Mucosa of stomach (tissue), 1 donor: ENCODE data around the gene TOX3.

Experiments
- H3K27me3 ChIP-seq: one replicate; pipeline ENCODE4 v1.7.0; 2013; ENCODE audit warnings: mild to moderate bottlenecking, low read length; ENCODE audit not compliant: control insufficient read depth, insufficient read depth
- H3K36me3 ChIP-seq: one replicate; pipeline ENCODE4 v1.7.0; 2013; ENCODE audit warnings: low read length; ENCODE audit not compliant: control insufficient read depth, insufficient read depth
- H3K4me1 ChIP-seq: one replicate; pipeline ENCODE4 v1.7.0; 2013; ENCODE audit warnings: mild to moderate bottlenecking, low read length; ENCODE audit not compliant: control insufficient read depth, insufficient read depth
- H3K4me3 ChIP-seq: one replicate; pipeline ENCODE4 v1.7.0; 2013; ENCODE audit warnings: low read length
- H3K9ac ChIP-seq: one replicate; pipeline ENCODE4 v1.7.0; 2013; ENCODE audit warnings: mild to moderate bottlenecking, low read length, moderate library complexity
- H3K9me3 ChIP-seq: one replicate; pipeline ENCODE4 v1.7.0; 2013; ENCODE audit warnings: mild to moderate bottlenecking, low read length, moderate library complexity; ENCODE audit not compliant: control insufficient read depth
- donor health status: Pancreatic carcinoma.

Gene TOX3

GRCh38 chr16:52547004-52547833, at the start of gene TOX3:
TSS of gene TOX3 (minus strand) at chr16:52547143. CDS start at chr16:52546723, 420 bp downstream.
- Histone ChIP-seq H3K4me3 (peak within 1 kb of the TSS; percentile 51), H3K9me3 (no peaks in the 10 kb centered on the region), H3K4me1 (peaks cover 14% of the 10 kb centered on the region), H3K9ac (peak within 1 kb of the TSS; percentile 90), H3K36me3 (no peaks in the 10 kb centered on the region), H3K27me3 (peaks cover 5% of the 10 kb centered on the region)

GRCh38 chr16:52592778-52593177, 45.8 kb upstream of the TOX3 start:
- Histone ChIP-seq H3K27me3 (no peaks in the 10 kb centered on the region), H3K9ac (no peak overlapping the region), H3K4me3 (no peak overlapping the region), H3K36me3 (no peaks in the 10 kb centered on the region), H3K9me3 (no peaks in the 10 kb centered on the region), H3K4me1 (peaks cover 2% of the 10 kb centered on the region)

- Histone ChIP-seq H3K27me3 (no peaks in the 10 kb centered on the region), H3K36me3 (no peaks in the 10 kb centered on the region), H3K4me3 (no peak overlapping the region), H3K4me1 (no peaks in the 10 kb centered on the region), H3K9me3 (no peaks in the 10 kb centered on the region), H3K9ac (no peak overlapping the region)
Observed at GRCh38 chr16:52591934-52592592, 45.1 kb upstream of the TOX3 start.

GRCh38 chr16:52591471-52591870, 44.5 kb upstream of the TOX3 start:
- no peak overlapping the region for H3K4me3 ChIP-seq
- no peak overlapping the region for H3K9ac ChIP-seq
- no peaks in the 10 kb centered on the region for H3K36me3 ChIP-seq
- no peaks in the 10 kb centered on the region for H3K9me3 ChIP-seq
- no peaks in the 10 kb centered on the region for H3K4me1 ChIP-seq
- H3K27me3 ChIP-seq = no peaks in the 10 kb centered on the region

GRCh38 chr16:52586159-52586558, 39.2 kb upstream of the TOX3 start:
- Histone ChIP-seq H3K4me3 (no peak overlapping the region), H3K9me3 (no peaks in the 10 kb centered on the region), H3K27me3 (no peaks in the 10 kb centered on the region), H3K9ac (no peak overlapping the region), H3K36me3 (no peaks in the 10 kb centered on the region), H3K4me1 (no peaks in the 10 kb centered on the region)

GRCh38 chr16:52584354-52585320, 37.7 kb upstream of the TOX3 start:
- Histone ChIP-seq H3K4me1 (peaks cover 6% of the 10 kb centered on the region), H3K4me3 (no peak overlapping the region), H3K9me3 (no peaks in the 10 kb centered on the region), H3K9ac (no peak overlapping the region), H3K27me3 (no peaks in the 10 kb centered on the region), H3K36me3 (no peaks in the 10 kb centered on the region)

GRCh38 chr16:52581530-52581929, 34.6 kb upstream of the TOX3 start:
- H3K4me3 ChIP-seq = no peak overlapping the region
- no peaks in the 10 kb centered on the region for H3K9me3 ChIP-seq
- H3K27me3 ChIP-seq = no peaks in the 10 kb centered on the region
- H3K9ac ChIP-seq = no peak overlapping the region
- no peaks in the 10 kb centered on the region for H3K36me3 ChIP-seq
- peaks cover 34% of the 10 kb centered on the region for H3K4me1 ChIP-seq

GRCh38 chr16:52580488-52580887, 33.5 kb upstream of the TOX3 start:
- peaks cover 45% of the 10 kb centered on the region for H3K4me1 ChIP-seq
- H3K27me3 ChIP-seq = no peaks in the 10 kb centered on the region
- H3K9me3 ChIP-seq = no peaks in the 10 kb centered on the region
- no peak overlapping the region for H3K9ac ChIP-seq
- no peak overlapping the region for H3K4me3 ChIP-seq
- H3K36me3 ChIP-seq = no peaks in the 10 kb centered on the region

- H3K36me3 ChIP-seq = no peaks in the 10 kb centered on the region
- no peaks in the 10 kb centered on the region for H3K27me3 ChIP-seq
- H3K9ac ChIP-seq = no peak overlapping the region
- H3K9me3 ChIP-seq = no peaks in the 10 kb centered on the region
- no peak overlapping the region for H3K4me3 ChIP-seq
- H3K4me1 ChIP-seq = peaks cover 58% of the 10 kb centered on the region
Observed at GRCh38 chr16:52578829-52579498, 32.0 kb upstream of the TOX3 start.

- H3K27me3 ChIP-seq = no peaks in the 10 kb centered on the region
- no peak overlapping the region for H3K9ac ChIP-seq
- no peak overlapping the region for H3K4me3 ChIP-seq
- H3K36me3 ChIP-seq = no peaks in the 10 kb centered on the region
- no peaks in the 10 kb centered on the region for H3K9me3 ChIP-seq
- H3K4me1 ChIP-seq = peaks cover 65% of the 10 kb centered on the region
Observed at GRCh38 chr16:52578007-52578828, 31.3 kb upstream of the TOX3 start.
